Loucy (cell line): ENCODE data around the gene GLIPR1L2.

Source experiments
- CTCF ChIP-seq: fragments of 200-600 bp; sonication (generic); conservative IDR thresholded peaks from 2 replicates; pipeline ENCODE4 v1.5.1; 2014; ENCODE audit warnings: mild to moderate bottlenecking, antibody characterized with exemption, low read length
- EZH2phosphoT487 ChIP-seq: fragments of 200-600 bp; IDR thresholded peaks from 2 replicates; pipeline ENCODE4 v1.6.1; 2018; ENCODE audit warnings: antibody characterized with exemption, mild to moderate bottlenecking, moderate library complexity, borderline replicate concordance

- no peak for TF ChIP-seq CTCF
- TF ChIP-seq EZH2phosphoT487 = no peak
Observed at GRCh38 chr12:75407683-75408082, 16.8 kb downstream of the GLIPR1L2 start.
